ENCODE results near the gene TRERF1.
"Not testable (repeated sequence)": the region's sequence is repeated elsewhere in the genome, so short reads cannot be mapped to it uniquely, and the experiment has no call there.

The TRERF1 gene

GRCh38 chr6:42194056-42194455 lies 257.7 kb downstream of the TRERF1 start:
- H3K4me1 Mint-ChIP-seq (ENCODE audit: low read depth) = no peaks in the 10 kb centered on the region
- no peaks in the 10 kb centered on the region for H3K9me3 Mint-ChIP-seq
- no peak for DNase-seq (ENCODE audit: low spot score)
- no peaks in the 10 kb centered on the region for H3K27me3 Mint-ChIP-seq (ENCODE audit: low read depth)
- H3K27ac Mint-ChIP-seq = no peak overlapping the region
- H3K4me3 Mint-ChIP-seq = no peak overlapping the region
- H3K36me3 Mint-ChIP-seq (ENCODE audit: low read depth) = no peaks in the 10 kb centered on the region

GRCh38 chr6:42193491-42193894 lies 258.2 kb downstream of the TRERF1 start:
- no peaks in the 10 kb centered on the region for H3K4me1 Mint-ChIP-seq (ENCODE audit: low read depth)
- H3K36me3 Mint-ChIP-seq (ENCODE audit: low read depth) = no peaks in the 10 kb centered on the region
- no peaks in the 10 kb centered on the region for H3K9me3 Mint-ChIP-seq
- DNase-seq (ENCODE audit: low spot score) = no peak
- no peaks in the 10 kb centered on the region for H3K27me3 Mint-ChIP-seq (ENCODE audit: low read depth)
- no peak overlapping the region for H3K4me3 Mint-ChIP-seq
- H3K27ac Mint-ChIP-seq = no peak overlapping the region

GRCh38 chr6:42192385-42192784 lies 259.3 kb downstream of the TRERF1 start:
- DNase-seq (ENCODE audit: low spot score); H3K27ac Mint-ChIP-seq; H3K36me3 Mint-ChIP-seq (ENCODE audit: low read depth); H3K27me3 Mint-ChIP-seq (ENCODE audit: low read depth); H3K4me3 Mint-ChIP-seq; H3K4me1 Mint-ChIP-seq (ENCODE audit: low read depth); H3K9me3 Mint-ChIP-seq: not testable (repeated sequence)

- H3K27me3 Mint-ChIP-seq (ENCODE audit: low read depth) = no peaks in the 10 kb centered on the region
- H3K4me1 Mint-ChIP-seq (ENCODE audit: low read depth) = no peaks in the 10 kb centered on the region
- no peak for DNase-seq (ENCODE audit: low spot score)
- H3K36me3 Mint-ChIP-seq (ENCODE audit: low read depth) = no peaks in the 10 kb centered on the region
- no peak overlapping the region for H3K27ac Mint-ChIP-seq
- H3K9me3 Mint-ChIP-seq = no peaks in the 10 kb centered on the region
- no peak overlapping the region for H3K4me3 Mint-ChIP-seq
Observed at GRCh38 chr6:42190554-42191183, 261.1 kb downstream of the TRERF1 start.

GRCh38 chr6:42188406-42188805 lies 263.3 kb downstream of the TRERF1 start:
- H3K27ac Mint-ChIP-seq = no peak overlapping the region
- H3K4me3 Mint-ChIP-seq = no peak overlapping the region

GRCh38 chr6:42185597-42185996 lies 266.1 kb downstream of the TRERF1 start:
- Mint-ChIP-seq H3K27me3 (ENCODE audit: low read depth) (no peaks in the 10 kb centered on the region), H3K36me3 (ENCODE audit: low read depth) (no peaks in the 10 kb centered on the region), H3K9me3 (no peaks in the 10 kb centered on the region), H3K4me3 (no peak overlapping the region), H3K27ac (no peak overlapping the region), H3K4me1 (ENCODE audit: low read depth) (no peaks in the 10 kb centered on the region)
- no peak for DNase-seq (ENCODE audit: low spot score)

More at GRCh38 chr6:42188406-42188805, 263.3 kb downstream of the TRERF1 start:
- Mint-ChIP-seq H3K9me3 (no peaks in the 10 kb centered on the region), H3K36me3 (ENCODE audit: low read depth) (no peaks in the 10 kb centered on the region), H3K27me3 (ENCODE audit: low read depth) (no peaks in the 10 kb centered on the region), H3K4me1 (ENCODE audit: low read depth) (no peaks in the 10 kb centered on the region)
- no peak for DNase-seq (ENCODE audit: low spot score)

- H3K27ac Mint-ChIP-seq = no peak overlapping the region
- no peak for DNase-seq (ENCODE audit: low spot score)
- H3K36me3 Mint-ChIP-seq (ENCODE audit: low read depth) = no peaks in the 10 kb centered on the region
- H3K9me3 Mint-ChIP-seq = no peaks in the 10 kb centered on the region
- H3K4me3 Mint-ChIP-seq = no peak overlapping the region
- no peaks in the 10 kb centered on the region for H3K4me1 Mint-ChIP-seq (ENCODE audit: low read depth)
- H3K27me3 Mint-ChIP-seq (ENCODE audit: low read depth) = no peaks in the 10 kb centered on the region
Observed at GRCh38 chr6:42184475-42184874, 267.3 kb downstream of the TRERF1 start.

GRCh38 chr6:42182101-42182500 lies 269.6 kb downstream of the TRERF1 start:
- Mint-ChIP-seq H3K4me1 (ENCODE audit: low read depth) (no peaks in the 10 kb centered on the region), H3K4me3 (no peak overlapping the region), H3K9me3 (no peaks in the 10 kb centered on the region), H3K27ac (no peak overlapping the region), H3K36me3 (ENCODE audit: low read depth) (no peaks in the 10 kb centered on the region), H3K27me3 (ENCODE audit: low read depth) (no peaks in the 10 kb centered on the region)
- no peak for DNase-seq (ENCODE audit: low spot score)

GRCh38 chr6:42179945-42180313 lies 271.8 kb downstream of the TRERF1 start:
- Mint-ChIP-seq H3K27me3 (ENCODE audit: low read depth) (no peaks in the 10 kb centered on the region), H3K4me3 (no peak overlapping the region), H3K36me3 (ENCODE audit: low read depth) (no peaks in the 10 kb centered on the region), H3K27ac (no peak overlapping the region), H3K4me1 (ENCODE audit: low read depth) (no peaks in the 10 kb centered on the region), H3K9me3 (no peaks in the 10 kb centered on the region)
- peak; percentile 34 for DNase-seq (ENCODE audit: low spot score)

GRCh38 chr6:42179261-42179944 lies 272.3 kb downstream of the TRERF1 start:
- H3K27me3 Mint-ChIP-seq (ENCODE audit: low read depth) = no peaks in the 10 kb centered on the region
- H3K27ac Mint-ChIP-seq = no peak overlapping the region
- H3K4me3 Mint-ChIP-seq = no peak overlapping the region
- no peaks in the 10 kb centered on the region for H3K9me3 Mint-ChIP-seq
- no peaks in the 10 kb centered on the region for H3K4me1 Mint-ChIP-seq (ENCODE audit: low read depth)
- H3K36me3 Mint-ChIP-seq (ENCODE audit: low read depth) = no peaks in the 10 kb centered on the region
- DNase-seq (ENCODE audit: low spot score) = no peak

- H3K4me3 Mint-ChIP-seq = no peak overlapping the region
- no peak overlapping the region for H3K27ac Mint-ChIP-seq
- no peaks in the 10 kb centered on the region for H3K4me1 Mint-ChIP-seq (ENCODE audit: low read depth)
- no peak for DNase-seq (ENCODE audit: low spot score)
- no peaks in the 10 kb centered on the region for H3K27me3 Mint-ChIP-seq (ENCODE audit: low read depth)
- H3K36me3 Mint-ChIP-seq (ENCODE audit: low read depth) = no peaks in the 10 kb centered on the region
- H3K9me3 Mint-ChIP-seq = no peaks in the 10 kb centered on the region
Observed at GRCh38 chr6:42177514-42178364, 274.0 kb downstream of the TRERF1 start.

- no peak overlapping the region for H3K4me3 Mint-ChIP-seq
- no peaks in the 10 kb centered on the region for H3K9me3 Mint-ChIP-seq
- H3K4me1 Mint-ChIP-seq (ENCODE audit: low read depth) = no peaks in the 10 kb centered on the region
- no peak overlapping the region for H3K27ac Mint-ChIP-seq
- DNase-seq (ENCODE audit: low spot score) = no peak
- H3K27me3 Mint-ChIP-seq (ENCODE audit: low read depth) = no peaks in the 10 kb centered on the region
- H3K36me3 Mint-ChIP-seq (ENCODE audit: low read depth) = no peaks in the 10 kb centered on the region
Observed at GRCh38 chr6:42176981-42177380, 274.7 kb downstream of the TRERF1 start.

- Mint-ChIP-seq H3K4me3 (no peak overlapping the region), H3K4me1 (ENCODE audit: low read depth) (no peaks in the 10 kb centered on the region), H3K9me3 (no peaks in the 10 kb centered on the region), H3K27me3 (ENCODE audit: low read depth) (no peaks in the 10 kb centered on the region), H3K27ac (no peak overlapping the region), H3K36me3 (ENCODE audit: low read depth) (no peaks in the 10 kb centered on the region)
- DNase-seq (ENCODE audit: low spot score) = no peak
Observed at GRCh38 chr6:42175860-42176259, 275.9 kb downstream of the TRERF1 start.

All from T-helper 2 cell treated with Interferon-gamma antibody and Interleukin-4, amounts not matched to agents 5 μg/mL and 100 μg/mL, for 36 hours (primary cell).